HCT116 (cell line): Measurements from ENCODE around the gene CDC42BPA. TPM values are rescaled to one million over a fixed set of nuclear protein-coding genes. Genes with fewer than 3 reads are reported as not detected.

Experiments
- ATAC-seq: fragments of 200-7000 bp; cut with Tn5 transposase; 2 replicates; pipeline ENCODE4 v1.9.1; 2020; ENCODE audit warnings: mild to moderate bottlenecking, moderate library complexity
- BruUV-seq: library from RNA; stranded (reverse); fragments of 400-500 nt; replicated peaks from 2 replicates; lab custom pipeline; 2021; lab: Mats Ljungman, UMichigan
- CTCF ChIA-PET: fragments of 300-600 bp; sonication (Branson Sonifier 250); formaldehyde crosslinking; loops from one replicate; lab custom pipeline; 2021; ENCODE audit warnings: antibody characterized with exemption; lab: Charles Lee
- POLR2A ChIA-PET: fragments of 300-600, 350-600 bp; sonication (Branson Sonifier 250); formaldehyde crosslinking; loops from one replicate; lab custom pipeline; 2021; ENCODE audit warnings: antibody characterized with exemption; lab: Charles Lee
- RAD21 ChIA-PET, 2 experiments: fragments of 300-600 bp; sonication (Branson Sonifier 250); formaldehyde crosslinking; loops; one replicate each; lab custom pipeline; 2023; ENCODE audit warnings: low total read pairs in 2 of 2; ENCODE audit not compliant: uncharacterized antibody in 2 of 2, unreplicated experiment in 2 of 2, low non-redundant PET in 1 of 2; lab: Charles Lee
- DNase-seq: peaks from one replicate; pipeline ENCODE4 v3.0.0-alpha.2; 2010; ENCODE audit warnings: low read depth, low spot score
- H2AFZ ChIP-seq: fragments of 200-600 bp; shearing (Covaris generic), sonication (generic); 2 replicates; pipeline ENCODE4 v1.6.1; 2017; ENCODE audit warnings: low read depth, mixed run types, mixed read lengths, antibody characterized with exemption, low read length; ENCODE audit not compliant: poor library complexity, severe bottlenecking
- H3K27ac ChIP-seq: 2 replicates; pipeline ENCODE4 v1.5.1; 2012; ENCODE audit warnings: low read depth, low read length
- H3K27me3 ChIP-seq: fragments of 200-600 bp; sonication (generic); 2 replicates; pipeline ENCODE4 v1.6.1; 2016; ENCODE audit warnings: mixed run types, low read length, mixed read lengths; ENCODE audit not compliant: insufficient read depth
- H3K36me3 ChIP-seq, 2 experiments: fragments of 200-500 bp in 1 of 2; fragments of 200-600 bp in 1 of 2; sonication (Bioruptor generic) in 1 of 2; sonication (generic) in 1 of 2; 2 replicates each; pipeline versions ENCODE4 v1.5.1 to v1.6.1; 2014 to 2016; ENCODE audit warnings: low read length in 2 of 2, inconsistent platforms in 1 of 2, mixed read lengths in 1 of 2, mixed run types in 1 of 2; ENCODE audit not compliant: insufficient read depth in 2 of 2, control insufficient read depth in 1 of 2
- H3K4me1 ChIP-seq, 2 experiments: fragments of 200-600 bp in 1 of 2; sonication (generic) in 1 of 2; 2 replicates each; pipeline versions ENCODE4 v1.5.1 to v1.6.1; 2012 to 2017; ENCODE audit warnings: low read length in 2 of 2, inconsistent platforms in 1 of 2, mild to moderate bottlenecking in 1 of 2, mixed read lengths in 1 of 2, mixed run types in 1 of 2, moderate library complexity in 1 of 2; ENCODE audit not compliant: insufficient read depth in 2 of 2, control insufficient read depth in 1 of 2
- H3K4me2 ChIP-seq: fragments of 200-600 bp; sonication (generic); 2 replicates; pipeline ENCODE4 v1.6.1; 2017; ENCODE audit warnings: mixed run types, low read length, mixed read lengths
- H3K4me3 ChIP-seq, 2 experiments: fragments of 200-600 bp in 1 of 2; sonication (generic) in 1 of 2; replicated peaks in 1 of 2; 2 replicates each; pipeline ENCODE4 v1.5.1; 2011 to 2016; ENCODE audit warnings: low read length in 2 of 2, control low read depth in 1 of 2, low read depth in 1 of 2, mild to moderate bottlenecking in 1 of 2, mixed read lengths in 1 of 2, mixed run types in 1 of 2
- H3K79me2 ChIP-seq: fragments of 200-600 bp; sonication (generic); 2 replicates; pipeline ENCODE4 v1.6.1; 2017; ENCODE audit warnings: mild to moderate bottlenecking, mixed run types, low read length, moderate library complexity, mixed read lengths; ENCODE audit not compliant: insufficient read depth
- H3K9ac ChIP-seq: fragments of 200-600 bp; sonication (generic); 2 replicates; pipeline ENCODE4 v1.6.1; 2016; ENCODE audit warnings: low read length, mixed read lengths
- H3K9me2 ChIP-seq: fragments of 200-600 bp; sonication (generic), shearing (Covaris generic); 2 replicates; pipeline ENCODE4 v1.6.1; 2017; ENCODE audit warnings: mixed run types, mild to moderate bottlenecking, moderate library complexity; ENCODE audit not compliant: insufficient read depth
- H3K9me3 ChIP-seq, 2 experiments: fragments of 200-500 bp in 1 of 2; fragments of 200-600 bp in 1 of 2; sonication (Bioruptor generic) in 1 of 2; sonication (generic) in 1 of 2; 2 replicates each; pipeline ENCODE4 v1.6.1; 2014 to 2017; ENCODE audit warnings: low read length in 2 of 2, mixed read lengths in 2 of 2, inconsistent platforms in 1 of 2, low read depth in 1 of 2, mild to moderate bottlenecking in 1 of 2, mixed run types in 1 of 2, moderate library complexity in 1 of 2; ENCODE audit not compliant: control insufficient read depth in 1 of 2, insufficient read depth in 1 of 2
- H4K20me1 ChIP-seq: fragments of 200-600 bp; sonication (generic), shearing (Covaris generic); 2 replicates; pipeline ENCODE4 v1.6.1; 2017; ENCODE audit warnings: mixed run types, mild to moderate bottlenecking, moderate library complexity; ENCODE audit not compliant: insufficient read depth
- CBX3 ChIP-seq: IDR thresholded peaks from 2 replicates; pipeline ENCODE4 v1.6.1; 2012; ENCODE audit warnings: low read depth
- EZH2phosphoT487 ChIP-seq: fragments of 200-600 bp; IDR thresholded peaks from 2 replicates; pipeline ENCODE4 v1.6.1; 2018; ENCODE audit warnings: antibody characterized with exemption, borderline replicate concordance
- JUND ChIP-seq: IDR thresholded peaks from 2 replicates; pipeline ENCODE4 v1.6.1; 2012
- POLR2A ChIP-seq: IDR thresholded peaks from 2 replicates; pipeline ENCODE4 v1.7.0; 2011; ENCODE audit warnings: borderline replicate concordance; ENCODE audit not compliant: insufficient read depth, insufficient read length; ENCODE audit errors: extremely low read depth
- POLR2AphosphoS5 ChIP-seq: IDR thresholded peaks from 2 replicates; pipeline ENCODE4 v1.6.1; 2011; ENCODE audit warnings: mild to moderate bottlenecking, low read depth, low read length, moderate library complexity
- SP1 ChIP-seq: IDR thresholded peaks from 2 replicates; pipeline ENCODE4 v1.6.1; 2012; ENCODE audit warnings: low read depth
- TCF7L2 ChIP-seq: IDR thresholded peaks from 2 replicates; pipeline ENCODE4 v1.7.0; 2011; ENCODE audit warnings: borderline replicate concordance, inconsistent platforms; ENCODE audit not compliant: insufficient read depth, insufficient read length; ENCODE audit errors: extremely low read depth
- YY1 ChIP-seq: IDR thresholded peaks from 2 replicates; pipeline ENCODE4 v1.6.1; 2011; ENCODE audit warnings: low read length, low read depth, moderate library complexity, mild to moderate bottlenecking; ENCODE audit not compliant: insufficient replicate concordance; ENCODE audit errors: extremely low read depth
- intact Hi-C: fragments of 100-400 bp; cut with micrococcal nuclease; formaldehyde crosslinking; loops from 2 replicates; pipeline ENCODE4 v1.10.0; 2022
- total RNA-seq: library from RNA; stranded (reverse); gene quantifications from one replicate; pipeline ENCODE4 v1.2.1, GENCODE V29; 2021; ENCODE audit not compliant: unreplicated experiment
- TF ChIP-seq, protein P1 (sequence below): IDR thresholded peaks from 2 replicates; pipeline ENCODE4 v1.6.1; 2012; ENCODE audit warnings: low read depth

CDC42BPA gene
- total RNA-seq, 1 experiment from 2014 or later: 44.0 TPM

DNA sequence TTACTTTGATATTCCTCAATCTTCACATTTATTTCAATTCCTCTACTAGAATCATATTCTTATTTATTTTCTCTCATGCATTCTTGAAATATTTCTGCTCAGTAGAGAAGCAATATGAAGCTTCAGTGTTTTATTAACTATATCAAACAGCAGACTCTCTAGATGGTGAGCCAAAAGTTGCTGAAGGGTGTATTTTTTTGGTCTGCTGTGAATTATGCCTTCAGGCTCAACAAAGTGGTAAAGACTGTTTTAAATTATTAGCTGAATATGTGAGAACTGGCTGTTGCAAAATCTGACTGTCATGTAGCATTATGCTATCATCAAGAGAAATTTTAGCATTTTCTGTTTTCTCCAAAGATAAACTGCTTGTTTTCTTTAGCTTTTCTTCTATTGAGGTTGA, 24.9 kb upstream of the CDC42BPA start:
- no peak for DNase-seq
- BruUV-seq: no TSS peak
- no peaks in the 10 kb centered on the region for H3K4me1 ChIP-seq
- H3K4me3 ChIP-seq: no peak overlapping the region
- H3K27ac ChIP-seq: no peak overlapping the region
- no peak overlapping the region for H2AFZ ChIP-seq
- ChIA-PET CTCF (interaction anchor here (1.2 kb wide), 1 partner anchor 14 kb away, joined by 3 read pairs; no protein-coding TSS in a partner anchor), RAD21 (no interaction called here), POLR2A (no interaction called here)
- no peaks in the 10 kb centered on the region for H3K9me2 ChIP-seq
- no peaks in the 10 kb centered on the region for H3K79me2 ChIP-seq
- no peaks in the 10 kb centered on the region for H3K27me3 ChIP-seq
- no peaks in the 10 kb centered on the region for H3K9me3 ChIP-seq
- H3K36me3 ChIP-seq: no peaks in the 10 kb centered on the region
- no peak overlapping the region for H3K4me2 ChIP-seq
- no peak for ATAC-seq
- intact Hi-C loops: no loop called here
- H3K9ac ChIP-seq: no peak overlapping the region
- TF ChIP-seq EZH2phosphoT487 (no peak), TCF7L2 (no peak), SP1 (no peak), CBX3 (no peak), YY1 (no peak), POLR2AphosphoS5 (no peak), JUND (no peak), POLR2A (no peak)
- TF ChIP-seq, protein P1, sequence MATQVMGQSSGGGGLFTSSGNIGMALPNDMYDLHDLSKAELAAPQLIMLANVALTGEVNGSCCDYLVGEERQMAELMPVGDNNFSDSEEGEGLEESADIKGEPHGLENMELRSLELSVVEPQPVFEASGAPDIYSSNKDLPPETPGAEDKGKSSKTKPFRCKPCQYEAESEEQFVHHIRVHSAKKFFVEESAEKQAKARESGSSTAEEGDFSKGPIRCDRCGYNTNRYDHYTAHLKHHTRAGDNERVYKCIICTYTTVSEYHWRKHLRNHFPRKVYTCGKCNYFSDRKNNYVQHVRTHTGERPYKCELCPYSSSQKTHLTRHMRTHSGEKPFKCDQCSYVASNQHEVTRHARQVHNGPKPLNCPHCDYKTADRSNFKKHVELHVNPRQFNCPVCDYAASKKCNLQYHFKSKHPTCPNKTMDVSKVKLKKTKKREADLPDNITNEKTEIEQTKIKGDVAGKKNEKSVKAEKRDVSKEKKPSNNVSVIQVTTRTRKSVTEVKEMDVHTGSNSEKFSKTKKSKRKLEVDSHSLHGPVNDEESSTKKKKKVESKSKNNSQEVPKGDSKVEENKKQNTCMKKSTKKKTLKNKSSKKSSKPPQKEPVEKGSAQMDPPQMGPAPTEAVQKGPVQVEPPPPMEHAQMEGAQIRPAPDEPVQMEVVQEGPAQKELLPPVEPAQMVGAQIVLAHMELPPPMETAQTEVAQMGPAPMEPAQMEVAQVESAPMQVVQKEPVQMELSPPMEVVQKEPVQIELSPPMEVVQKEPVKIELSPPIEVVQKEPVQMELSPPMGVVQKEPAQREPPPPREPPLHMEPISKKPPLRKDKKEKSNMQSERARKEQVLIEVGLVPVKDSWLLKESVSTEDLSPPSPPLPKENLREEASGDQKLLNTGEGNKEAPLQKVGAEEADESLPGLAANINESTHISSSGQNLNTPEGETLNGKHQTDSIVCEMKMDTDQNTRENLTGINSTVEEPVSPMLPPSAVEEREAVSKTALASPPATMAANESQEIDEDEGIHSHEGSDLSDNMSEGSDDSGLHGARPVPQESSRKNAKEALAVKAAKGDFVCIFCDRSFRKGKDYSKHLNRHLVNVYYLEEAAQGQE: no peak
- H4K20me1 ChIP-seq: no peaks in the 10 kb centered on the region
